HepG2 (cell line): ENCODE measurements around the gene SLC13A1. TPM values are rescaled to one million over a fixed set of nuclear protein-coding genes. Genes with fewer than 3 reads are reported as not detected.

Experiments
- ATAC-seq: fragments of 200-7000 bp; cut with Tn5 transposase; 3 replicates; pipeline ENCODE4 v1.9.1; 2020; ENCODE audit warnings: mild to moderate bottlenecking, moderate library complexity
- BruUV-seq: library from RNA; stranded (reverse); fragments of 400-500 nt; replicated peaks from 2 replicates; lab custom pipeline; 2021; lab: Mats Ljungman, UMichigan
- CTCF ChIA-PET: fragments of 300-600 bp; formaldehyde crosslinking; extraction: SDS; loops from one replicate; lab custom pipeline; 2021; ENCODE audit warnings: low total read pairs, inconsistent platforms, low intra/inter-chr PET ratio; lab: Yijun Ruan, JAX
- POLR2A ChIA-PET: fragments of 350-600 bp; sonication (Branson Sonifier 250); formaldehyde crosslinking; loops from one replicate; lab custom pipeline; 2020; ENCODE audit warnings: antibody characterized with exemption, inconsistent platforms; lab: Yijun Ruan, JAX
- DNase-seq: peaks from one replicate; pipeline ENCODE4 v3.0.0-alpha.2; 2015; ENCODE audit warnings: low spot score
- FAIRE-seq: peaks from 3 replicates; lab custom pipeline; 2011; peaks lifted over from hg19 to GRCh38; lab: Jason Lieb, UNC
- H2AFZ ChIP-seq: one replicate; pipeline ENCODE4 v1.6.1; 2011; ENCODE audit warnings: low read length, inconsistent platforms
- H3K27ac ChIP-seq: fragments of 300-600 bp; 3 replicates; pipeline ENCODE4 v1.8.0; 2011; ENCODE audit warnings: mixed run types, mild to moderate bottlenecking, mixed read lengths, low read length, inconsistent platforms; ENCODE audit not compliant: insufficient read depth; ENCODE audit errors: extremely low read length
- H3K27me3 ChIP-seq, 2 experiments: fragments of 200-600 bp in 1 of 2; 2 replicates in 1 of 2; 3 replicates in 1 of 2; pipeline versions ENCODE4 v1.6.0 to v1.8.0; 2011; ENCODE audit warnings: low read length in 2 of 2, mild to moderate bottlenecking in 2 of 2, moderate library complexity in 2 of 2, inconsistent platforms in 1 of 2; ENCODE audit not compliant: insufficient read depth in 2 of 2, control insufficient read depth in 1 of 2
- H3K36me3 ChIP-seq, 2 experiments: fragments of 200-600 bp in 1 of 2; replicated peaks in 1 of 2; 2 replicates in 1 of 2; 3 replicates in 1 of 2; pipeline versions ENCODE4 v1.5.1 to v1.8.0; 2011; ENCODE audit warnings: low read length in 2 of 2, inconsistent platforms in 1 of 2; ENCODE audit not compliant: insufficient read depth in 2 of 2, control insufficient read depth in 1 of 2
- H3K4me1 ChIP-seq: 2 replicates; pipeline ENCODE4 v1.5.1; 2012; ENCODE audit warnings: low read length, inconsistent platforms; ENCODE audit not compliant: insufficient read depth
- H3K4me2 ChIP-seq: 2 replicates; pipeline ENCODE4 v1.6.0; 2011; ENCODE audit warnings: low read depth, low read length, inconsistent platforms
- H3K4me3 ChIP-seq, 3 experiments: fragments of 200-600 bp in 1 of 3; sonication (generic), shearing (Covaris generic) in 1 of 3; replicated peaks in 1 of 3; 2 replicates each; pipeline ENCODE4 v1.5.1; 2011 to 2016; ENCODE audit warnings: low read length in 3 of 3, inconsistent platforms in 2 of 3, low read depth in 2 of 3, mild to moderate bottlenecking in 2 of 3, control low read depth in 1 of 3, mixed read lengths in 1 of 3; ENCODE audit not compliant: insufficient read depth in 1 of 3
- H3K79me2 ChIP-seq: one replicate; pipeline ENCODE4 v1.6.1; 2011; ENCODE audit warnings: low read length, inconsistent platforms; ENCODE audit not compliant: insufficient read depth
- H3K9ac ChIP-seq: 2 replicates; pipeline ENCODE4 v1.6.0; 2011; ENCODE audit warnings: mild to moderate bottlenecking, low read depth, low read length, inconsistent platforms; ENCODE audit not compliant: insufficient read depth
- H3K9me3 ChIP-seq: 2 replicates; pipeline ENCODE4 v1.5.1; 2012; ENCODE audit warnings: mild to moderate bottlenecking, low read length
- H4K20me1 ChIP-seq: 2 replicates; pipeline ENCODE4 v1.6.0; 2011; ENCODE audit warnings: inconsistent platforms, mild to moderate bottlenecking, low read length, moderate library complexity; ENCODE audit not compliant: insufficient read depth
- CBFB ChIP-seq: sonication (generic); formaldehyde crosslinking; IDR thresholded peaks from 2 replicates; pipeline ENCODE4 v1.4.0; 2020; ENCODE audit warnings: missing genetic modification reagents
- JUNB ChIP-seq: sonication (generic); formaldehyde crosslinking; IDR thresholded peaks from 2 replicates; pipeline ENCODE4 v1.8.0; 2022; ENCODE audit warnings: missing genetic modification reagents, mild to moderate bottlenecking, borderline replicate concordance
- KAT7 ChIP-seq: IDR thresholded peaks from 2 replicates; pipeline ENCODE4 v1.6.1; 2018; ENCODE audit warnings: borderline replicate concordance, missing compliant biosample characterization
- NR2C2 ChIP-seq: sonication (generic); formaldehyde crosslinking; IDR thresholded peaks from 2 replicates; pipeline ENCODE4 v1.4.0; 2020; ENCODE audit warnings: missing genetic modification reagents, mild to moderate bottlenecking, moderate library complexity, borderline replicate concordance
- PHF8 ChIP-seq: sonication (generic); formaldehyde crosslinking; IDR thresholded peaks from 2 replicates; pipeline ENCODE4 v1.5.0; 2020; ENCODE audit warnings: missing genetic modification reagents
- RFX1 ChIP-seq: fragments of 450-650 bp; IDR thresholded peaks from 2 replicates; pipeline ENCODE4 v1.6.1; 2017
- ZMYM3 ChIP-seq: sonication (generic); formaldehyde crosslinking; IDR thresholded peaks from 2 replicates; pipeline ENCODE4 v1.5.1; 2020; ENCODE audit warnings: mild to moderate bottlenecking, missing genetic modification reagents
- ZNF530 ChIP-seq: sonication (generic); formaldehyde crosslinking; IDR thresholded peaks from 2 replicates; pipeline ENCODE4 v1.5.0; 2020; ENCODE audit warnings: low read depth, mild to moderate bottlenecking, missing genetic modification reagents
- ZNF766 ChIP-seq: sonication (generic); formaldehyde crosslinking; IDR thresholded peaks from 2 replicates; pipeline ENCODE4 v1.5.0; 2020; ENCODE audit warnings: missing genetic modification reagents, borderline replicate concordance
- WGBS: methylation state at CpG from one replicate; pipeline ENCODE4 v1.1.6; 2017; ENCODE audit warnings: low lambda C conversion rate; 5-methylcytosine and 5-hydroxymethylcytosine counted together
- in situ Hi-C: cut with HindIII; loops from 2 replicates; pipeline ENCODE4 v1.10.0; 2017; ENCODE audit warnings: low pct_unique_long_range_greater_than_20kb; ENCODE audit not compliant: extremely low pct_ligation_motif_present
- intact Hi-C: fragments of 100-400 bp; cut with micrococcal nuclease; formaldehyde crosslinking; loops from one replicate; pipeline ENCODE4 v1.10.0; 2022; ENCODE audit not compliant: unreplicated experiment
- polyA plus RNA-seq, 8 experiments: library from polyadenylated mRNA; depleted of rRNA in 3 of 8; stranded (reverse) in 7 of 8; unstranded in 1 of 8; fragments of >200 nt; fragmentation: Illumina TruSeq in 4 of 8; extraction: Trizol in 4 of 8; gene quantifications; 2 replicates each; pipeline versions ENCODE4 v1.2.1 to v1.2.3, GENCODE V29; 2011 to 2016; ENCODE audit warnings: low read depth in 4 of 8, missing spikeins in 1 of 8, mixed read lengths in 1 of 8; ENCODE audit not compliant: insufficient read depth in 1 of 8
- total RNA-seq, 5 experiments: library from RNA; depleted of rRNA; stranded (reverse); fragments of >200 nt; fragmentation: Illumina TruSeq; extraction: Trizol; gene quantifications; 2 replicates each; pipeline ENCODE4 v1.2.3, GENCODE V29; 2016; ENCODE audit warnings: low read depth in 1 of 5
- TF ChIP-seq, protein P1 (sequence below): sonication (generic); formaldehyde crosslinking; IDR thresholded peaks from 2 replicates; pipeline ENCODE4 v1.9.0; 2021; ENCODE audit warnings: missing genetic modification reagents, borderline replicate concordance
- TF ChIP-seq, protein P2 (sequence below): sonication (generic); formaldehyde crosslinking; IDR thresholded peaks from 2 replicates; pipeline ENCODE4 v1.8.0; 2022; ENCODE audit warnings: mild to moderate bottlenecking, missing genetic modification reagents, moderate library complexity

The SLC13A1 gene
- total and polyA plus RNA-seq, 2 of the 13 experiments (the other 11 are each of a cell fraction or from before 2014, with no cell fraction given), result not detected

- in situ Hi-C loops, result no loop called here
- no peak for ATAC-seq
- Histone ChIP-seq H3K36me3 (no peaks in the 10 kb centered on the region), H4K20me1 (no peaks in the 10 kb centered on the region), H3K4me1 (no peaks in the 10 kb centered on the region), H3K9ac (no peak overlapping the region), H3K27me3 (no peaks in the 10 kb centered on the region), H3K4me2 (no peak overlapping the region), H3K9me3 (no peaks in the 10 kb centered on the region), H2AFZ (no peak overlapping the region), H3K27ac (no peak overlapping the region), H3K4me3 (no peak overlapping the region), H3K79me2 (no peaks in the 10 kb centered on the region)
- FAIRE-seq, result no peak
- BruUV-seq, result no TSS peak
- TF ChIP-seq, protein P1, sequence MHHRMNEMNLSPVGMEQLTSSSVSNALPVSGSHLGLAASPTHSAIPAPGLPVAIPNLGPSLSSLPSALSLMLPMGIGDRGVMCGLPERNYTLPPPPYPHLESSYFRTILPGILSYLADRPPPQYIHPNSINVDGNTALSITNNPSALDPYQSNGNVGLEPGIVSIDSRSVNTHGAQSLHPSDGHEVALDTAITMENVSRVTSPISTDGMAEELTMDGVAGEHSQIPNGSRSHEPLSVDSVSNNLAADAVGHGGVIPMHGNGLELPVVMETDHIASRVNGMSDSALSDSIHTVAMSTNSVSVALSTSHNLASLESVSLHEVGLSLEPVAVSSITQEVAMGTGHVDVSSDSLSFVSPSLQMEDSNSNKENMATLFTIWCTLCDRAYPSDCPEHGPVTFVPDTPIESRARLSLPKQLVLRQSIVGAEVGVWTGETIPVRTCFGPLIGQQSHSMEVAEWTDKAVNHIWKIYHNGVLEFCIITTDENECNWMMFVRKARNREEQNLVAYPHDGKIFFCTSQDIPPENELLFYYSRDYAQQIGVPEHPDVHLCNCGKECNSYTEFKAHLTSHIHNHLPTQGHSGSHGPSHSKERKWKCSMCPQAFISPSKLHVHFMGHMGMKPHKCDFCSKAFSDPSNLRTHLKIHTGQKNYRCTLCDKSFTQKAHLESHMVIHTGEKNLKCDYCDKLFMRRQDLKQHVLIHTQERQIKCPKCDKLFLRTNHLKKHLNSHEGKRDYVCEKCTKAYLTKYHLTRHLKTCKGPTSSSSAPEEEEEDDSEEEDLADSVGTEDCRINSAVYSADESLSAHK, result no peak
- TF ChIP-seq ZNF530 (no peak), CBFB (CRISPR knock-in tag) (no peak), KAT7 (CRISPR knock-in tag) (no peak), ZNF766 (CRISPR knock-in tag) (no peak), ZMYM3 (CRISPR knock-in tag) (no peak), NR2C2 (CRISPR knock-in tag) (no peak), JUNB (CRISPR knock-in tag) (no peak), RFX1 (no peak), PHF8 (no peak)
- TF ChIP-seq, protein P2, sequence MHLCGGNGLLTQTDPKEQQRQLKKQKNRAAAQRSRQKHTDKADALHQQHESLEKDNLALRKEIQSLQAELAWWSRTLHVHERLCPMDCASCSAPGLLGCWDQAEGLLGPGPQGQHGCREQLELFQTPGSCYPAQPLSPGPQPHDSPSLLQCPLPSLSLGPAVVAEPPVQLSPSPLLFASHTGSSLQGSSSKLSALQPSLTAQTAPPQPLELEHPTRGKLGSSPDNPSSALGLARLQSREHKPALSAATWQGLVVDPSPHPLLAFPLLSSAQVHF (CRISPR knock-in tag), result no peak
- intact Hi-C loops, result no loop called here
- ChIA-PET CTCF (no interaction called here), POLR2A (no interaction called here)
- DNase-seq, result no peak
- WGBS, result 2% methylated on average over 4 of the region's 4 CpGs
These were observed 31.5 kb upstream of the SLC13A1 start for GRCh38 chr7:123231021-123232000.
